Lower leg skin (tissue), 4 donors: ENCODE results near the gene SLC22A23. TPM values are rescaled to one million over a fixed set of nuclear protein-coding genes. Genes with fewer than 3 reads are reported as not detected.

Experiments
- DNase-seq, 2 donors: peaks; one replicate each; pipeline ENCODE4 v3.0.0-alpha.2; 2019; ENCODE audit warnings: low spot score in 2 of 2
- H3K4me3 ChIP-seq: fragments of 200-600 bp; sonication (generic); 2 replicates; pipeline ENCODE4 v1.5.1; 2017; ENCODE audit warnings: mild to moderate bottlenecking, low read depth; ENCODE audit not compliant: poor library complexity, severe bottlenecking
- POLR2A ChIP-seq, 2 donors: fragments of 450-650 bp; IDR thresholded peaks; one replicate each; pipeline ENCODE4 v1.6.1; 2016 to 2017; ENCODE audit warnings: antibody characterized with exemption in 2 of 2, mild to moderate bottlenecking in 1 of 2, moderate library complexity in 1 of 2
- WGBS, 2 donors: methylation state at CpG; one replicate each; pipeline ENCODE4 v1.1.5; 2018; 5-methylcytosine and 5-hydroxymethylcytosine counted together
- intact Hi-C: fragments of 100-400 bp; cut with DNase I; formaldehyde crosslinking; loops from one replicate; pipeline ENCODE4 v1.15.0; 2023; ENCODE audit warnings: low total_unique reads
- total RNA-seq, 4 donors: library from RNA; depleted of rRNA; stranded (reverse); fragments of >200 nt; gene quantifications; one replicate each; pipeline ENCODE4 v1.1.0, GENCODE V29; 2016
- TF ChIP-seq, protein P1 (sequence below), 3 donors: fragments of 450-650 bp; IDR thresholded peaks; one replicate each; pipeline ENCODE4 v1.5.1; 2016; ENCODE audit warnings: antibody characterized with exemption in 3 of 3, mild to moderate bottlenecking in 3 of 3, moderate library complexity in 2 of 3

Gene SLC22A23
- total RNA-seq, 4 donors from 2014 or later: 29.2 to 50.7 (median 43.2) TPM

DNA sequence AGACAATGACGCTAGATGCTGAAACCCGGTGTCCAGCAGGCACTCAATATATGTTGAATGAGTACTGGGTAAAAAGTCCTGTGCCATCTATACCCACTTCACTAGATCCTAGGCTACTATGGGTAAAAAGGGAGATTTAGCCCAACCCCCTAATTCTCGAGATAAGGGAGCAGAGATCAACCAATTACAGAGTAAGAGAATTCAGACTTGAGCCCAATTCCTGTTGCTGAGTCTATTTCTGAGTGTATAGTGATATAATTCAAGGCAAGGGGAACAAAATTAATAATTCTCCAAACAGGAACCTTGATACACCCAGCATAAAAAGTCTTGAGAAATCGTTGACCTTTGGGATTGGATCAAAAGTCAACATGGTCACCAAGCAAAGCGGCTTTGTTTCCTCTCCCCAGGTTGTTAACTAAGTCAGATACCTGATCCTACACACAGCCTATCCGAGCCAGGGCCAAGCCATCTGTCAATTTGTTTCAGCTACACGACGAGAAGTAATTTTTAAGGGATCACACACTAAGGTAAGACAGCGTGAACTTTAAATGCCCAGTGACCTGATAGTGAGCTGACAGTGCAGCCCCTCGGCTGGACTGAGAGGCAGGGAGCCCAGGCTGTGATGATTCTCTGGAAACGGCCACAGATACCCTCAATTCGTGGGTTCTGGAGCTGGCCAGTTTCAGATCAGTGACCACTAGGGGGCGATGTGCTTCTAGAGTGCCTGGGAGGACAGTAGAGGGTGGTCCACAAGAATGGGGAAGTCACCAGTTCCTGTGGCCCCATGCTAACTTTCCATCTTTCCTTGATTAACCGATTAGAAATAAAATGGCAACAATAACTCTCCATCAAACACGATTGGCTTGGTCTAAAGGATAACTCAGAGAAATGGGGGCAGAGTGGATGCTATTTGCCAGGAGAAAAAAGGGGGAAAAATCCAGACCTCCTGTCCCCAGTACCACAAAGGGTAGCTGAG is 46.2 kb downstream of the SLC22A23 start:
- H3K4me3 ChIP-seq: no peak overlapping the region
- WGBS, 2 donors: 70 to 76% methylated on average over 15 of the region's 15 CpGs
- DNase-seq: peak in 1 of 2 donors; percentile 87
- intact Hi-C loops: no loop called here
- TF ChIP-seq, protein P1, sequence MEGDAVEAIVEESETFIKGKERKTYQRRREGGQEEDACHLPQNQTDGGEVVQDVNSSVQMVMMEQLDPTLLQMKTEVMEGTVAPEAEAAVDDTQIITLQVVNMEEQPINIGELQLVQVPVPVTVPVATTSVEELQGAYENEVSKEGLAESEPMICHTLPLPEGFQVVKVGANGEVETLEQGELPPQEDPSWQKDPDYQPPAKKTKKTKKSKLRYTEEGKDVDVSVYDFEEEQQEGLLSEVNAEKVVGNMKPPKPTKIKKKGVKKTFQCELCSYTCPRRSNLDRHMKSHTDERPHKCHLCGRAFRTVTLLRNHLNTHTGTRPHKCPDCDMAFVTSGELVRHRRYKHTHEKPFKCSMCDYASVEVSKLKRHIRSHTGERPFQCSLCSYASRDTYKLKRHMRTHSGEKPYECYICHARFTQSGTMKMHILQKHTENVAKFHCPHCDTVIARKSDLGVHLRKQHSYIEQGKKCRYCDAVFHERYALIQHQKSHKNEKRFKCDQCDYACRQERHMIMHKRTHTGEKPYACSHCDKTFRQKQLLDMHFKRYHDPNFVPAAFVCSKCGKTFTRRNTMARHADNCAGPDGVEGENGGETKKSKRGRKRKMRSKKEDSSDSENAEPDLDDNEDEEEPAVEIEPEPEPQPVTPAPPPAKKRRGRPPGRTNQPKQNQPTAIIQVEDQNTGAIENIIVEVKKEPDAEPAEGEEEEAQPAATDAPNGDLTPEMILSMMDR (IDR thresholded peaks at IDR 0.05): no peak
- no peak for TF ChIP-seq POLR2A (IDR thresholded peaks at IDR 0.05)

DNA sequence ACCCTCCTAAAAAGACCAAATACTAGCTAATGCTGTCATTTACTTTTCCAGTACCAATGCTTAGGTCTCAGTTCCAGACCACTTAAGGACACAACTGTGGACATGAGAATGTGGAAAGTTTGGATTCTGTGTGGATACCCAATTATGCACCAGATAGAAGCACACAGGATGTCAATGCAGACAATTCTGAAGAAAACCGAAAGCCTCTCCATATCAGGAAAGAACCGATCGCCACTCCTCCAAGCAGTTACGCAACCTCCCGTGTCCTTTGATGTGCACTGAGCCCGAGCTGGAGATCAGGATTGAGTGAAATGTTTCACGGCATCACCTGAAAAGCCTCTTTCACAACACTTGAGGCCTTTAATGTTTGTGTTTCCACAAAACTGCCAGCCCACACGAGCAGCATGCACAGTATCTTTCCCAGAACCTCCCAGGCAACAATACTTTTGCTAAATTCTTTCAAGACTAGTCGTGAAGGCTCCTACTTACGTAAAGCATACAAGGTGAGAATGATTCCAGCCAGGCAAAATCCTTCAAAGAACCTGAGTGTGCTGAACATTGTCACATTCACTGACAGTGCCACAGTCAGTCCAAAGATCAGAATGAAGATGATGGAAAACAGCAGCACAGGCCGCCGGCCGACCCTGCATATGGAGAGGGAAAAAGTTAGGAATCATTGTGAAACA is 47.0 kb downstream of the SLC22A23 start:
- 75 to 83% methylated on average over 13 of the region's 13 CpGs for WGBS, 2 donors
- H3K4me3 ChIP-seq: no peak overlapping the region
- TF ChIP-seq POLR2A (IDR thresholded peaks at IDR 0.05): no peak
- TF ChIP-seq, protein P1 (IDR thresholded peaks at IDR 0.05): no peak
- peak in 1 of 2 donors; percentile 81 for DNase-seq
- intact Hi-C loops: no loop called here

DNA sequence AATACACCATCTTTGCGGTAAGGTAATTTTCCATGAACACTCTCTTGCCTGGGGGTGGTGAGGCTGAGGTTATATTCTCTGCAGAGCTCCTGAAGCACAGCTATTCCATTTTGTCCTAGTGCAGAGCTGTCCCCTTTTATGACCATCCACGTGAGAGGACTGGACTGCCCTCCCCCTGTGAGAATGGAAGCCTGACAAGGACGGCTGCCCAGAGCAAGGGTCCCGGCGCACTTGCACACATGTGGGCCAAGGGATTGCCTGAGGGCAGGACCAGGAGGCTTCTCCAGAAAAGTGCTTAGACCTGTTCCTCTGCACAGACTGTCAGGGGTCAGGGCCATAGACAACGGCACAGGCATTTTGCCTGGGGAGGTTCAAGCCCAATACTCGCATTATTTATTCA is 48.2 kb downstream of the SLC22A23 start:
- TF ChIP-seq, protein P1 (IDR thresholded peaks at IDR 0.05): no peak
- TF ChIP-seq POLR2A (IDR thresholded peaks at IDR 0.05): no peak
- no peak for DNase-seq
- no peak overlapping the region for H3K4me3 ChIP-seq
- intact Hi-C loops: no loop called here
- 86 to 90% methylated on average over 7 of the region's 7 CpGs for WGBS, 2 donors

DNA sequence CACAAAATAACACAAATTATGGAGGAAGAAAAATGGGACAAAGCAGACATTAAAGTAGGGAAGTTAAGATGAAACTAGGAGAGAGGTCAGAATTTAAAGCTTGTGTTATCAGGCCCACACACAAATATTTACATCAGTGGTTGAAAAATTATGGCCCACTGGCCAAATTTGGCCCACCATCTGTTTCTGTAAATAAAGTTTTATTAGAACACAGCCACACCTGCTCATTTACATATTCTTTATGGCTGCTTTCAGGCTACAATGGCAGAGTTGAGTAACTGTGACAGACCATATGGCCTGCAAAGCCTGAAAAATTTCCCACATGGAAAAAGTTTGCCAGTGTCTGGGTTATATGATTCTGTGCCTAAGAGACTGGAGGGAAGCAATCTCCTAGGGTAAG is 49.0 kb downstream of the SLC22A23 start:
- H3K4me3 ChIP-seq: no peak overlapping the region
- intact Hi-C loops: no loop called here
- TF ChIP-seq POLR2A (IDR thresholded peaks at IDR 0.05): no peak
- TF ChIP-seq, protein P1 (IDR thresholded peaks at IDR 0.05): no peak
- no peak for DNase-seq

DNA sequence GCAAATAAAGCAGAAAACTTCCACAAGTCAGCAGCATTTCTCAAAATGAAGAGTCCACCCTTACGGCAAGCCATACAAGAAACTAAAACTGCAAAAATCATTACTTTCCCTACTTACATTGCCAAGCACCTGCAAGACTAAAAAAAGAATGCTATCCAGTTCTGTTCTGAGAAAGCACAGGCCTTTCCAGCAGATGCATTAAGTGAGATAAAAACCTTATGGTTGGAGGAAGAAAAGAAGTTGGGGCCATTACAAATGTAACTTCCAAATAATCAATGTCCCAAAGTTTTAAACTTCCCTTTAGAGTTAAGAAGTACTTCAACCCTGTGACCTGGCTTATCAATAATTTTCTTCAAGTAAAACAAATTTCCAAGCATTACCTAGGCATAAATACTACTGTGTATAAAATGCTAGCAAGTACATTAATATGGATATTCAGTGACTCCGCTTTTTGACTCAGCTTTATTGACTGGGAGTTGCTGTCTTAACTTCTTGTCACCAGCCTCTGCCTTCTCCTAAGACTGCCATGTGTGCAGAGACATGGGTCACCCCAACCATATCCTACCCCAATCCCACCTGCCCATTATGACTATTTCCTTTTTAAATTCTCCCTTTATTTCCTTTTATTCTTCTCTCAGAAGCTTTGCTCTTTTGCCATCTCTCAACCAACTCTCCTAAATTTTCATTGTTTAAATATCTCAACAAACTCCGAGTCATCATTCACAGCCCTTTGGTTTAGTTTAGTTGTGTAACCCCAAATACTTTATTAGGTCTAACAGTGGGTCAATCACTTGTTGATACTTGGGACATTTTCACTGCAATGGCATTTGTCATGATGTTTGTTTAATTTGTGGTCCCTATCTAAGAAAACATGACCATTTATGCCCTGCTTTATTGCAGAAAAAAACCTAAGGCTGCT is 49.7 kb downstream of the SLC22A23 start:
- WGBS, 2 donors: 86 to 87% methylated on average over 3 of the region's 3 CpGs
- TF ChIP-seq, protein P1 (IDR thresholded peaks at IDR 0.05): no peak
- no peak for TF ChIP-seq POLR2A (IDR thresholded peaks at IDR 0.05)

More for the DNA sequence above, 49.7 kb downstream of the SLC22A23 start:
- no peak overlapping the region for H3K4me3 ChIP-seq
- no peak for DNase-seq
- intact Hi-C loops: no loop called here
